Heart left ventricle (tissue), 16 donors: Measurements from ENCODE around the gene CPLANE2. TPM values are rescaled to one million over a fixed set of nuclear protein-coding genes. Genes with fewer than 3 reads are reported as not detected.

ENCODE experiments used
- ATAC-seq, 4 donors: fragments of 200-7000 bp; cut with Tn5 transposase; one replicate each; pipeline ENCODE4 v1.9.1; 2020 to 2022; ENCODE audit warnings: moderate library complexity in 4 of 4, mild to moderate bottlenecking in 3 of 4, moderate number of reproducible peaks in 1 of 4
- DNase-seq, 5 donors: peaks; one replicate each; pipeline ENCODE4 v3.0.0-alpha.2; 2020
- H3K27ac ChIP-seq, 12 donors: fragments of 200-600 bp; sonication (generic) in 4 of 12; one replicate each; pipeline versions ENCODE4 v1.5.0 to v1.8.0; 2016 to 2022; ENCODE audit warnings: mild to moderate bottlenecking in 2 of 12
- H3K27me3 ChIP-seq, 9 donors: fragments of 200-600 bp; sonication (generic) in 2 of 9; one replicate each; pipeline versions ENCODE4 v1.5.1 to v1.8.0; 2016 to 2022; ENCODE audit warnings: mild to moderate bottlenecking in 3 of 9
- H3K36me3 ChIP-seq, 9 donors: fragments of 200-600 bp; sonication (generic) in 2 of 9; one replicate each; pipeline versions ENCODE4 v1.5.0 to v1.8.0; 2018 to 2022; ENCODE audit warnings: mild to moderate bottlenecking in 2 of 9
- H3K4me1 ChIP-seq, 12 donors: fragments of 200-600 bp; sonication (generic) in 4 of 12; one replicate each; pipeline versions ENCODE4 v1.5.0 to v1.8.0; 2016 to 2022; ENCODE audit warnings: mild to moderate bottlenecking in 3 of 12
- H3K4me3 ChIP-seq, 12 donors: fragments of 200-600 bp; sonication (generic) in 4 of 12; one replicate each; pipeline versions ENCODE4 v1.5.0 to v1.8.0; 2017 to 2022; ENCODE audit warnings: mild to moderate bottlenecking in 9 of 12, moderate library complexity in 4 of 12
- H3K9me3 ChIP-seq, 12 donors: fragments of 200-600 bp; sonication (generic) in 4 of 12; one replicate each; pipeline versions ENCODE4 v1.5.0 to v1.8.0; 2016 to 2022; ENCODE audit warnings: mild to moderate bottlenecking in 1 of 12
- POLR2A ChIP-seq, 2 donors: fragments of 450-650 bp; IDR thresholded peaks; one replicate each; pipeline ENCODE4 v1.6.1; 2017; ENCODE audit warnings: antibody characterized with exemption in 2 of 2, mild to moderate bottlenecking in 2 of 2, moderate library complexity in 2 of 2
- WGBS, 4 donors: extraction: QIAGEN DNeasy Blood & Tissue Kit in 2 of 4; methylation state at CpG; one replicate each; pipeline versions ENCODE4 v1.1.5 to v1.1.7; 2013 to 2018; 5-methylcytosine and 5-hydroxymethylcytosine counted together
- intact Hi-C, 10 donors: fragments of 100-400 bp; cut with DNase I; formaldehyde crosslinking; loops; one replicate each; pipeline versions ENCODE4 v1.11.1 to v1.14.2; 2022
- polyA plus RNA-seq, 2 donors: library from polyadenylated mRNA; stranded (reverse); fragments of 200-250 nt; gene quantifications; one replicate each; pipeline ENCODE4 v1.2.3, GENCODE V29; 2013
- total RNA-seq, 9 donors: library from RNA; depleted of rRNA in 2 of 9; stranded (reverse); fragments of >200 nt in 2 of 9; fragmentation: NEBNext Ultra II Directional in 3 of 9; extraction: Animal tissue kit (Norgen Biotek cat#: 25700) in 3 of 9; gene quantifications; one replicate each; pipeline versions ENCODE4 v1.1.0 to v1.2.4, GENCODE V29; 2016 to 2023
- TF ChIP-seq, protein P1 (sequence below), 12 donors: fragments of 200-600 bp; sonication (generic) in 4 of 12; IDR thresholded peaks; one replicate each; pipeline versions ENCODE4 v1.5.0 to v1.8.0; 2018 to 2022; ENCODE audit warnings: antibody characterized with exemption in 12 of 12, mild to moderate bottlenecking in 5 of 12
- donor health status: ischemic (EF 13 %, LVEDD 7.1; RV severe dilation, severe dysfunction).
- donor health status: healthy with polysubstance abuse.
- donor health status: DM: no; HTN: yes; CAD: no.
- donor health status: DM: no; HTN: no; CAD: no.
- donor health status: ischemic (EF 25% LVEDD 6.9; RV normal size, moderate dysfunction).
- donor health status: ischemic (EF 25% LVEDD 5.7; RV mildly dilated, moderate dysfunction).
- donor health status: healthy.
- donor health status: DM: yes; HTN: yes; CAD: no.
- donor health status: ischemic (EF 35%, LVEDD 5.7; RV mildly dilated, moderate dysfunction).
- donor health status: nonischemic (EF 11% LVEDD 7.7; RV severe dilation, severe dysfunction).
- donor health status: DM: yes; HTN: yes; CAD: no.
- donor health status: PGD.
- donor health status: ischemic (EF 29% LVEDD 5.4; RV normal size, mild dysfunction).
- donor health status: nonischemic (EF 23%, LVEDD 6.1; RV moderate dilation, normal function).

Gene CPLANE2
- total and polyA plus RNA-seq, 11 donors, result 3.6 to 9.9 (median 5.7) TPM

DNA sequence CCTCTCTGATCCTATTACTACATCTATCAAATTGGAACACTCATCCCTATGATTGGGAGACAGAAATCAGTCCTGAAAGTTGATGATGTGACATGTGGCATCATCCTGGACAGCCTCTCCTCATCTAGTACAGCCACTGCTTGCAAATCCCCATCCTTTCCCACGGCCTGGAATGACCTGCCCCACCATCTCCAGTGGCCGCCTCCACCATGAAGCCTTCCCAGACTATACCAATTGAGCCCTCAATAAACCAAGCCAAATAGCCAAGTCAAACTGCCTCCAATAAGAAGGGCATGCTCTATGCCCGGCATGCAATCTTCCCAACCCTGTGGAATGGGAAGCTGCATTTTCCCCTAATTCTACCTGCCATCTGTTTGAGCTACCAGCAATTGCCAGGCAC is 24.0 kb downstream of the CPLANE2 start:
- no peak overlapping the region for H3K27ac ChIP-seq
- peaks cover 0 to 19% (median 13%) of the 10 kb centered on the region in 12 donors for H3K4me1 ChIP-seq
- TF ChIP-seq, protein P1, sequence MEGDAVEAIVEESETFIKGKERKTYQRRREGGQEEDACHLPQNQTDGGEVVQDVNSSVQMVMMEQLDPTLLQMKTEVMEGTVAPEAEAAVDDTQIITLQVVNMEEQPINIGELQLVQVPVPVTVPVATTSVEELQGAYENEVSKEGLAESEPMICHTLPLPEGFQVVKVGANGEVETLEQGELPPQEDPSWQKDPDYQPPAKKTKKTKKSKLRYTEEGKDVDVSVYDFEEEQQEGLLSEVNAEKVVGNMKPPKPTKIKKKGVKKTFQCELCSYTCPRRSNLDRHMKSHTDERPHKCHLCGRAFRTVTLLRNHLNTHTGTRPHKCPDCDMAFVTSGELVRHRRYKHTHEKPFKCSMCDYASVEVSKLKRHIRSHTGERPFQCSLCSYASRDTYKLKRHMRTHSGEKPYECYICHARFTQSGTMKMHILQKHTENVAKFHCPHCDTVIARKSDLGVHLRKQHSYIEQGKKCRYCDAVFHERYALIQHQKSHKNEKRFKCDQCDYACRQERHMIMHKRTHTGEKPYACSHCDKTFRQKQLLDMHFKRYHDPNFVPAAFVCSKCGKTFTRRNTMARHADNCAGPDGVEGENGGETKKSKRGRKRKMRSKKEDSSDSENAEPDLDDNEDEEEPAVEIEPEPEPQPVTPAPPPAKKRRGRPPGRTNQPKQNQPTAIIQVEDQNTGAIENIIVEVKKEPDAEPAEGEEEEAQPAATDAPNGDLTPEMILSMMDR (IDR thresholded peaks at IDR 0.05), result no peak
- no peak for TF ChIP-seq POLR2A (IDR thresholded peaks at IDR 0.05)
- no peak overlapping the region for H3K4me3 ChIP-seq
- WGBS, 4 donors, result 65 to 75% (median 71%) methylated on average over 3 of the region's 3 CpGs
- intact Hi-C loops, result loop anchor here in 1 of 10 donors (10.0 kb wide), 1 partner anchor 142 kb away; the partner anchor contains the start of gene FBXO42
- H3K36me3 ChIP-seq, result no peaks in the 10 kb centered on the region
- H3K9me3 ChIP-seq, result no peaks in the 10 kb centered on the region
- DNase-seq, result peak in 1 of 5 donors; percentile 2
- H3K27me3 ChIP-seq, result no peaks in the 10 kb centered on the region
- ATAC-seq, result no peak

GRCh38 chr1:16212251-16212961 is 24.6 kb downstream of the CPLANE2 start, which contains the start of gene ARHGEF19:
Gene ARHGEF19, minus strand, starts transcription at chr1:16212652. Its CDS starts 3,598 bp downstream, at chr1:16209054.
- H3K27me3 ChIP-seq, result no peaks in the 10 kb centered on the region
- DNase-seq, result no peak
- H3K9me3 ChIP-seq, result no peaks in the 10 kb centered on the region
- intact Hi-C loops, result loop anchor here in 1 of 10 donors (10.0 kb wide), 1 partner anchor 142 kb away; the partner anchor contains the start of gene FBXO42
- H3K27ac ChIP-seq, result no peak within 1 kb of the TSS
- TF ChIP-seq, protein P1 (IDR thresholded peaks at IDR 0.05), result no peak
- TF ChIP-seq POLR2A (IDR thresholded peaks at IDR 0.05), result no peak
- H3K4me1 ChIP-seq, result peaks cover 0 to 19% (median 12%) of the 10 kb centered on the region in 12 donors
- ATAC-seq, result no peak
- no peak within 1 kb of the TSS for H3K4me3 ChIP-seq
- no peaks in the 10 kb centered on the region for H3K36me3 ChIP-seq
- 38 to 49% (median 44%) methylated on average over 5 to 14 of the region's 14 CpGs for WGBS, 4 donors

- Histone ChIP-seq H3K4me1 (peaks cover 0 to 22% (median 13%) of the 10 kb centered on the region in 12 donors), H3K4me3 (no peak overlapping the region), H3K27me3 (no peaks in the 10 kb centered on the region), H3K36me3 (no peaks in the 10 kb centered on the region), H3K27ac (no peak overlapping the region), H3K9me3 (no peaks in the 10 kb centered on the region)
- ATAC-seq, result no peak
- peak in 1 of 5 donors; percentile 1 for DNase-seq
- TF ChIP-seq, protein P1 (IDR thresholded peaks at IDR 0.05), result no peak
- no peak for TF ChIP-seq POLR2A (IDR thresholded peaks at IDR 0.05)
- WGBS, 4 donors, result 83 to 96% (median 92%) methylated on average over 6 of the region's 6 CpGs
- intact Hi-C loops, result loop anchor here in 1 of 10 donors (10.0 kb wide), 1 partner anchor 143 kb away; the partner anchor contains the start of gene FBXO42
Measured at GRCh38 chr1:16211824-16212223, 25.2 kb downstream of the CPLANE2 start.

- Histone ChIP-seq H3K4me3 (no peak overlapping the region), H3K4me1 (peaks cover 0 to 22% (median 12%) of the 10 kb centered on the region in 12 donors), H3K27me3 (no peaks in the 10 kb centered on the region), H3K27ac (no peak overlapping the region), H3K36me3 (no peaks in the 10 kb centered on the region), H3K9me3 (no peaks in the 10 kb centered on the region)
- intact Hi-C loops, result loop anchor here in 1 of 10 donors (10.0 kb wide), 1 partner anchor 144 kb away; the partner anchor contains the start of gene FBXO42
- TF ChIP-seq POLR2A (IDR thresholded peaks at IDR 0.05), result no peak
- TF ChIP-seq, protein P1 (IDR thresholded peaks at IDR 0.05), result no peak
- ATAC-seq, result no peak
- 83 to 90% (median 90%) methylated on average over 4 of the region's 4 CpGs for WGBS, 4 donors
- no peak for DNase-seq
Measured at GRCh38 chr1:16210581-16210980, 26.4 kb downstream of the CPLANE2 start.
